Gastrocnemius medialis (tissue), 4 donors: ENCODE measurements around the gene TAS2R16.

Experiments used
- POLR2A ChIP-seq, 2 donors: fragments of 450-650 bp; IDR thresholded peaks; one replicate each; pipeline ENCODE4 v1.6.1; 2017; ENCODE audit warnings: antibody characterized with exemption in 2 of 2, mild to moderate bottlenecking in 2 of 2, moderate library complexity in 2 of 2
- TF ChIP-seq, protein P1 (sequence below), 5 experiments: fragments of 450-650 bp in 3 of 5; fragments of 200-600 bp in 2 of 5; sonication (generic) in 2 of 5; IDR thresholded peaks in 4 of 5; conservative IDR thresholded peaks in 1 of 5; 1 replicate in 4 of 5; 2 replicates in 1 of 5; pipeline ENCODE4 v1.5.1; 2016 to 2019; ENCODE audit warnings: antibody characterized with exemption in 5 of 5, mild to moderate bottlenecking in 3 of 5, moderate library complexity in 3 of 5

DNA sequence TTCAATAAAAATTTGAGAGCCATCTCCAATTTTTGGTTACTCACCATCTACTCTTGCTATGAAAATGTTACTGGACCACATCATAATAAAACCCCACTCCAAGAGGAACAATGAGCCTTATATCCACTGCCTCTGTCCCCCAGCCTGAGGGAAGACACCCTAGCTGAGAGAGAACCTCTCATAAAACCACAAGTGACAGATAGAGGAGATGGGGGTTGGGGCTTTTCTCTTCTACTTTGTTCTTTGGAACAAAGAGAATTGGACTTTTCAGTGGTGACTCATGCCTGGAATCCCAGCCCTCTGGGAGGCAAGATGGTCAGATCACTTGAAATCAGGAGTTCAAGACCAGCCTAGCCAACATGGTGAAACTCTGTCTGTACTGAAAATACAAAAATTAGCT, 27.6 kb upstream of the TAS2R16 start:
- TF ChIP-seq, protein P1, sequence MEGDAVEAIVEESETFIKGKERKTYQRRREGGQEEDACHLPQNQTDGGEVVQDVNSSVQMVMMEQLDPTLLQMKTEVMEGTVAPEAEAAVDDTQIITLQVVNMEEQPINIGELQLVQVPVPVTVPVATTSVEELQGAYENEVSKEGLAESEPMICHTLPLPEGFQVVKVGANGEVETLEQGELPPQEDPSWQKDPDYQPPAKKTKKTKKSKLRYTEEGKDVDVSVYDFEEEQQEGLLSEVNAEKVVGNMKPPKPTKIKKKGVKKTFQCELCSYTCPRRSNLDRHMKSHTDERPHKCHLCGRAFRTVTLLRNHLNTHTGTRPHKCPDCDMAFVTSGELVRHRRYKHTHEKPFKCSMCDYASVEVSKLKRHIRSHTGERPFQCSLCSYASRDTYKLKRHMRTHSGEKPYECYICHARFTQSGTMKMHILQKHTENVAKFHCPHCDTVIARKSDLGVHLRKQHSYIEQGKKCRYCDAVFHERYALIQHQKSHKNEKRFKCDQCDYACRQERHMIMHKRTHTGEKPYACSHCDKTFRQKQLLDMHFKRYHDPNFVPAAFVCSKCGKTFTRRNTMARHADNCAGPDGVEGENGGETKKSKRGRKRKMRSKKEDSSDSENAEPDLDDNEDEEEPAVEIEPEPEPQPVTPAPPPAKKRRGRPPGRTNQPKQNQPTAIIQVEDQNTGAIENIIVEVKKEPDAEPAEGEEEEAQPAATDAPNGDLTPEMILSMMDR (IDR thresholded peaks at IDR 0.05 in 4 of 5, conservative IDR thresholded peaks at IDR 0.05 in 1 of 5): no peak
- no peak for TF ChIP-seq POLR2A (IDR thresholded peaks at IDR 0.05)
